ENCODE data around the gene C4B. TPM values are rescaled to one million over a fixed set of nuclear protein-coding genes. Genes with fewer than 3 reads are reported as not detected.
A peak's percentile ranks its signal among the peaks of the same experiment; 100 is the strongest.

C4B gene
- total RNA-seq, 4 donors from 2014 or later, result 11.0 to 80.0 (median 20.3) TPM

DNA sequence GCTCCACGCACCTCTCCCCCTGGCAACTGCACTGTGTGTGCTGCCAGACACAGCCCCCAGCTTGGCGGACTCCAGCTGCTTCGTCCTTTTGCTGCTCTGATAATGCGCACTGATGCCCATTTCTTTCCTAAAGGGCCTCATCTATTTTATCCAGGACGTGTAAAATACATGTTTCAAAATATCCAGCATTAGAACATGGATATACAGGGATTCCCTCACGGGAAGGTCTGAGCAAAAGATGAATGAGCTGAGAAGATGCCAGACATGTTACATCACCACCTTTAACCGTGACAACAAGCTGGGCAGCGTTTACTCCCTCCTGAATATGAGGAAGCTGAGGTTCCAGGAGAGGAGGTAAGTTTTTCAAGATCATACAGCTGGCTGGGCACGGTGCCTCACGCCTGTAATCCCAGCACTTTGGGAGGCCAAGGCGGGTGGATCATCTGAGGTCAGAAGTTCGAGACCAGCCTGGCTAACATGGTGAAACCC is 61.8 kb downstream of the C4B start:
- Histone ChIP-seq H3K36me3 (peaks cover 0 to 3% (median 0%) of the 10 kb centered on the region in 3 donors), H3K9me3 (no peaks in the 10 kb centered on the region), H3K4me1 (no peaks in the 10 kb centered on the region), H3K27me3 (no peaks in the 10 kb centered on the region), H3K27ac (no peak overlapping the region), H3K4me3 (no peak overlapping the region)
- DNase-seq, result no peak
- no peak for TF ChIP-seq POLR2A (IDR thresholded peaks at IDR 0.05)
- TF ChIP-seq, protein P1, sequence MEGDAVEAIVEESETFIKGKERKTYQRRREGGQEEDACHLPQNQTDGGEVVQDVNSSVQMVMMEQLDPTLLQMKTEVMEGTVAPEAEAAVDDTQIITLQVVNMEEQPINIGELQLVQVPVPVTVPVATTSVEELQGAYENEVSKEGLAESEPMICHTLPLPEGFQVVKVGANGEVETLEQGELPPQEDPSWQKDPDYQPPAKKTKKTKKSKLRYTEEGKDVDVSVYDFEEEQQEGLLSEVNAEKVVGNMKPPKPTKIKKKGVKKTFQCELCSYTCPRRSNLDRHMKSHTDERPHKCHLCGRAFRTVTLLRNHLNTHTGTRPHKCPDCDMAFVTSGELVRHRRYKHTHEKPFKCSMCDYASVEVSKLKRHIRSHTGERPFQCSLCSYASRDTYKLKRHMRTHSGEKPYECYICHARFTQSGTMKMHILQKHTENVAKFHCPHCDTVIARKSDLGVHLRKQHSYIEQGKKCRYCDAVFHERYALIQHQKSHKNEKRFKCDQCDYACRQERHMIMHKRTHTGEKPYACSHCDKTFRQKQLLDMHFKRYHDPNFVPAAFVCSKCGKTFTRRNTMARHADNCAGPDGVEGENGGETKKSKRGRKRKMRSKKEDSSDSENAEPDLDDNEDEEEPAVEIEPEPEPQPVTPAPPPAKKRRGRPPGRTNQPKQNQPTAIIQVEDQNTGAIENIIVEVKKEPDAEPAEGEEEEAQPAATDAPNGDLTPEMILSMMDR (IDR thresholded peaks at IDR 0.05), result no peak

DNA sequence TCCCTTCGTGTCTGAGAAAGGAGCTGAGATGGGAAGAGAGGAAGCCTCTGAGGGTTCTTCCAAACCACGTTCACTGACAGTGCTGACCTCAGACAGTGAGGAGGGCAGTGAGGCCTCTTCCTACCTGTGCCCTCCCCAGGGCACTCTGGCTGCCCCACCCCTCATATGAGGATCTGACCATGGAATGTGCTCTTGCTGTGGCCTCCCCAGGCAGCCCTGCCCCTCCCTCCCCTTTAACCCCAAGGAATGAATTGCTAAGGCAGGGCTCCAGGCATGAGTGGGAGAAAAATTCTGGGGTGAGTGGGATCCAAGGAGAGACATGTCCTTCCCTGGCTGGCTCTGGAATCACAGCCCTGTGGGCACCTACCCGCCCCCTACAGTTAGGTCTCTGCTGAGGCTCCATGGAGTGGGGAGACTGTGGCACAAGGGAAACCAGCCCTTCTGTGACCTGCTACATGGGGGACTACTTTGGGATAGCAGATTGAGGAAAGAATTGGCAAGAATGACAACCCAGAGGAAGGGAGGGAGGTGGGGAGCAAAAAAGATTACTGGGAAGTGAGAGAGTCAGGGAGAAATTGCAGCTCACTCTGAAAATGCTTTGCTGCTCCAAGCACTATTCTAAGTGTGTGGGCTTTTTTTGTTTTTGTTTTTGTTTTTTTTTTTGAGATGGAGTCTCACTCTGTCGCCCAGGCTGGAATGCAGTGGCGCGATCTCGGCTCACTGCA is 65.1 kb downstream of the C4B start:
- H3K36me3 ChIP-seq, result no peaks in the 10 kb centered on the region
- peak overlapping the region in 1 of 4 donors; percentile 42 for H3K27ac ChIP-seq

DNA sequence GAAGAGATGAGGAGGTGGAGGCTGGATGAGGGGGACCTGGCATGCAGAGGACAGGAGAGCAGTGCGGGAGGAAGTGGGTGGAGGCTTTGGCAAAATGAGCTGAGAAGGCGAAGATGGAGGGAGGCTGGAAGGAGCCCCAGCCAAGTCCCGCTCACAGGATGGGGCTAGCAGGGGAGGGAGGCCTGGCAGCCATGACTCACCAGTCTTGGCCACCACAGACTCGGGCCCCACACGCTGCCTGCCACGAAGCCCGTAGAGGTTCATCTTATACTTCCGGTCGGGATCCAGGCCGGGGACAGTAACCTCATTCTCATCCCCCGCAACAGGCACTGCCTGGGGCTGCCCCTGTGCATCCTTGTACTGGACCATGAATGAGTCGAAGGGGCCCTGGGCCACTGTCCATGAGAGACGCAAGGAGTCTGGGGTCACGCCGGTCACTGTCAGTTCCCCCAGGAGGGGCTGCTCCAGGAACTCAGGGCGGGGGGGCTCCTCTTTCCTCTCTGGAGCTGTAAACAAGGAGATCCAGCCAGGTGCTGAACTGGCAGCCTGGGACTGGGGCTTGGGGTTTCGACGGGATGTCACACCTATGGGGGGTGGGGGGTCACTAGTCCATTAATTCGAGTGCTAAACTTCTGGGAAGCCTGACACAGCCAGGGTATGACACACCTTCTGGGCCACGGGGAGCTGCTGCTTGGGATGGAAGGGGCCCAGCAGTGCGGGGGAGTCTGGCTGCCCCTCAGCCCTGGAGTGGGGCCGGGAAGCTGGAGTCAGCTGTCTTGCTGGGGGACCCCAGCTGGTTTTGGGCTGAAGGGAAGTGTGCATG is 66.8 kb downstream of the C4B start:
- Histone ChIP-seq H3K36me3 (no peaks in the 10 kb centered on the region), H3K4me1 (peaks cover 0 to 11% (median 0%) of the 10 kb centered on the region in 4 donors), H3K9me3 (no peaks in the 10 kb centered on the region), H3K27me3 (no peaks in the 10 kb centered on the region), H3K4me3 (no peak overlapping the region), H3K27ac (peak overlapping the region; percentile 11 to 68 (median 42))
- DNase-seq, result peak in 1 of 3 donors; percentile 62
- no peak for TF ChIP-seq POLR2A (IDR thresholded peaks at IDR 0.05)

More for the DNA sequence above, 65.1 kb downstream of the C4B start:
- Histone ChIP-seq H3K4me3 (no peak overlapping the region), H3K4me1 (peaks cover 0 to 6% (median 0%) of the 10 kb centered on the region in 4 donors), H3K9me3 (no peaks in the 10 kb centered on the region), H3K27me3 (no peaks in the 10 kb centered on the region)
- TF ChIP-seq, protein P1 (IDR thresholded peaks at IDR 0.05), result no peak
- TF ChIP-seq POLR2A (IDR thresholded peaks at IDR 0.05), result no peak
- DNase-seq, result no peak

DNA sequence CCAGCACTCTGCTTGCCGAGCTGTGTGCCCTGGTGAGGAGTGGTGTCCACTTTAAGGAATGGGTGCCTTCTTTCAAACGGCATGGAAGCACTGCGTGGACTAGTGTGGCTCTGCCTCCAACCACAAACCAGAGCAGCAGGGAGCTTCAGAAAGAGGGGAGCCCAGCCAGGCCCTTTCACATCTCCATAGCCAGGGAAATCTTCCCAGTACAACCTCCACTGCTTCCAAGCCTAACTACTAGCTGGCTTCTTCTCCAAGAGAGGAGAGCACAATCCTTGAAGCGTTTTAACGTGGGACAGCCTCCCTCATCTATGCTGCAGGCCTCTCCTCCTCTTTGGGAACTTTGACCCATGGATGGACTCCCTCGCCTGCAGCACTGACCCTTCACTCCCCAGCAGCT is 67.9 kb downstream of the C4B start:
- no peak for TF ChIP-seq POLR2A (IDR thresholded peaks at IDR 0.05)
- TF ChIP-seq, protein P1 (IDR thresholded peaks at IDR 0.05), result no peak
- peaks cover 0 to 22% (median 8%) of the 10 kb centered on the region in 4 donors for H3K4me1 ChIP-seq
- no peaks in the 10 kb centered on the region for H3K36me3 ChIP-seq
- peak overlapping the region; percentile 12 to 68 (median 42) for H3K27ac ChIP-seq
- no peaks in the 10 kb centered on the region for H3K9me3 ChIP-seq
- DNase-seq, result no peak
- H3K4me3 ChIP-seq, result no peak overlapping the region
- H3K27me3 ChIP-seq, result no peaks in the 10 kb centered on the region

DNA sequence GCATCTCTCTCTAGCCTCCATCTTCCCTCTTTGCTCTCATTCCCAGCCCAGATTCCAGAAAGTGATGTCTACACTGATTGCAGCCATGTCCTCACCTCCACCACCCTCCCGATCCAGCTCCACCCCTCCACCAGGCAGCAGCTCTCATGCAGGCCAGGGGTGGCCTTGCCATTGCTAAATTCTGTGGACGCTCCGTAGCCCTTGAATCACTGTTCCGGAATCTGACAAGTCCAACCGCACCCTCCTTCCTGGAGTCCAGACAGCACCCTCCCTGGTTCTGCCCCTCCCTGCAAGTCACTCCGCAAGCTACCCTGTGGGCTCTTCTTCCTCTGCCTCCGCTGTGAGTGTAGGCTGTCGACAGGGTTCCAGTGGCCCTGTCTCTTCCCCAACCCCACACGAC is 68.3 kb downstream of the C4B start:
- Histone ChIP-seq H3K27me3 (no peaks in the 10 kb centered on the region), H3K4me1 (peaks cover 0 to 26% (median 10%) of the 10 kb centered on the region in 4 donors), H3K27ac (peak overlapping the region in 3 of 4 donors; percentile 12 to 68 (median 58)), H3K36me3 (no peaks in the 10 kb centered on the region), H3K9me3 (no peaks in the 10 kb centered on the region), H3K4me3 (no peak overlapping the region)
- peak in 1 of 3 donors; percentile 67 for DNase-seq
- no peak for TF ChIP-seq POLR2A (IDR thresholded peaks at IDR 0.05)
- TF ChIP-seq, protein P1 (IDR thresholded peaks at IDR 0.05), result no peak
